HG03575 (cell line): ENCODE data around the gene ARFGAP1.
A peak's percentile ranks its signal among the peaks of the same experiment; 100 is the strongest.

Source experiments
- ATAC-seq: cut with Tn5 transposase; IDR thresholded peaks from one replicate; pipeline ENCODE4 v1.9.1; 2021; ENCODE audit not compliant: unreplicated experiment, insufficient number of reproducible peaks, low FRiP score; ENCODE audit errors: extremely low read depth

ARFGAP1 gene

GRCh38 chr20:63272105-63273058 is at the start of gene ARFGAP1:
Gene ARFGAP1 (plus strand): TSS chr20:63272813. CDS start chr20:63275581, 2,768 bp downstream.
- ATAC-seq = peak; percentile 50

GRCh38 chr20:63223121-63223825 is 49.3 kb upstream of the ARFGAP1 start:
- no peak for ATAC-seq

GRCh38 chr20:63223826-63224207 is 48.8 kb upstream of the ARFGAP1 start:
- no peak for ATAC-seq

GRCh38 chr20:63224412-63225081 is 48.1 kb upstream of the ARFGAP1 start:
- no peak for ATAC-seq

- ATAC-seq = no peak
Observed at GRCh38 chr20:63225082-63225454, 47.5 kb upstream of the ARFGAP1 start.

- no peak for ATAC-seq
Observed at GRCh38 chr20:63226042-63226943, 46.3 kb upstream of the ARFGAP1 start.

- ATAC-seq = no peak
Observed at GRCh38 chr20:63227260-63227659, 45.4 kb upstream of the ARFGAP1 start.

GRCh38 chr20:63228806-63229205 is 43.8 kb upstream of the ARFGAP1 start:
- no peak for ATAC-seq

- ATAC-seq = no peak
Observed at GRCh38 chr20:63230800-63231268, 41.8 kb upstream of the ARFGAP1 start.

- no peak for ATAC-seq
Observed at GRCh38 chr20:63232235-63233060, 40.2 kb upstream of the ARFGAP1 start.

- no peak for ATAC-seq
Observed at GRCh38 chr20:63233061-63233344, 39.6 kb upstream of the ARFGAP1 start.

GRCh38 chr20:63233924-63234323 is 38.7 kb upstream of the ARFGAP1 start:
- no peak for ATAC-seq

GRCh38 chr20:63234693-63235398 is 37.8 kb upstream of the ARFGAP1 start:
- no peak for ATAC-seq

- ATAC-seq = no peak
Observed at GRCh38 chr20:63235399-63235983, 37.1 kb upstream of the ARFGAP1 start, which contains the start of gene BIRC7. Gene BIRC7 (plus strand): TSS chr20:63235905. CDS start chr20:63236097, 192 bp downstream.

GRCh38 chr20:63236116-63236837 is 36.3 kb upstream of the ARFGAP1 start:
- ATAC-seq = no peak

- no peak for ATAC-seq
Observed at GRCh38 chr20:63238031-63238430, 34.6 kb upstream of the ARFGAP1 start.
